ENCODE results near the gene RETREG1.

DNA sequence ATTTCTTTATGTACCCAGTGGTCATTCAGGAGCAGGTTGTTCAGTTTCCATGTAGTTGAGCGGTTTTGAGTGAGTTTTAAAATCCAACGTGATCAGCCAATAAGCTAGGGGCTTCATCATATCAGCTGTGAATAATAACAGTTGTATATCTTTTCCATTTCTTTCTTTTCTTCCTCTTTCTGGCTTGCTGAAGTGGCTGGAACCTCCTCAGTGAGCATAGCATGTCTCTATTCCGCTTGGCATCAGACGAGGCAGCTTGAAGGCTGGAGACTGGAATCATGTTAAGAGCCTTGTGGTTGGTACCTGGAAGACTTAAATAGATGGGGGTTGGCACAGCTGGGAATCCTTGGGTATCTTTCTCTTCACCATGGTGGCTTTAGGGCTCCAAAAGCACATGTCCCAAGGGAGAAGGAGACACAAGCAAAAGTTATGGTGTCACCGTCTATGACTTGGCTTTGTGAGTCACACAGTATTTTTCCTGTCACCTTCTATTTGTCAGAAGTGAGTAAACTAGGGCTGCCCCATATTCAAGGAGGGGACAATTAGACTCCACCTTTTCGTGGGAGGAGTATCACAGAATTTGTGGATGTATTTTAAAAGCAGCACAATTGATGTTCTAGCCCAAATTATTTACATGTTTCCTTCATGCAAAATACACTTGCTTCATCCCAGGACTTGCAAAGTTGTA is 38.0 kb upstream of the RETREG1 start:
- TF ChIP-seq CTCF (tag by site-specific recombination; IDR thresholded peaks at IDR 0.05) (no peak), ZNF311 (tag by site-specific recombination; IDR thresholded peaks at IDR 0.05; ENCODE audit: borderline replicate concordance) (no peak)
